Activated CD8-positive, alpha-beta memory T cell treated with anti-CD3 and anti-CD28 coated beads for 4 hours (primary cell): ENCODE data around the gene TMEM214.
"Not testable (repeated sequence)": the region's sequence is repeated elsewhere in the genome, so short reads cannot be mapped to it uniquely, and the experiment has no call there.

Source experiments
- DNase-seq, 2 donors: peaks; one replicate each; pipeline ENCODE4 v3.0.0-alpha.2; 2020; ENCODE audit warnings: low read depth in 2 of 2

Gene TMEM214

DNA sequence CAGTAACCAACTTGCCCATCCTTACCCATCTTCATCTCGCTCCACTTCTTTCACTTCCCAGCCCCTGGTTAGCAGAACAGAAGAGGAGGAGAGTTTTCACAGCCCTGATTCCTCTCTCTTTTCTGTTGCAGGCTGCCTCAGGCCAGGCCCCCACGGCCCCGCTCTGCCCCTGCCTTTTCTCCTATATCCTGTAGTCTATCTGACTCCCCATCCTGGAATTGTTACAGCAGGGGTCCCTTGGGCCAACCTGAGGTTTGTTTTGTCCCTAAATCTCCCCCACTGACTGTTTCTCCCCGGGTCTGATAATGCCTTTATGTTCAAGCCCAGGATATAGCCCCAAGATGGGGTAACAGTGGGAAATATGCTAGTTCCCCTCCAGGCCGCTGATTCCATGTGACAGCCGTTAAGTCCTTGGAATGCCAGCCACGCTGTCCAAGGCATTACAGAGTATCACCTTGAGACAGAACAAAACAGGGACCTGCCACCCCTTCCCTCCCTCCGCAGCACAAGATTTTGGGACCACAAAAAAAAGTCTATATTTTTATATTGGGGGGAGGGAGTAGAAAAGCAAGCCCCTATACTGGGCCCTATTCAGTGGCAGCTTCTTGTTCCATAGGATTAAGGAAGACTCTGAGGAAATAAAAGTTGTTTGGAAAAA, 37.3 kb downstream of the TMEM214 start:
- no peak for DNase-seq

DNA sequence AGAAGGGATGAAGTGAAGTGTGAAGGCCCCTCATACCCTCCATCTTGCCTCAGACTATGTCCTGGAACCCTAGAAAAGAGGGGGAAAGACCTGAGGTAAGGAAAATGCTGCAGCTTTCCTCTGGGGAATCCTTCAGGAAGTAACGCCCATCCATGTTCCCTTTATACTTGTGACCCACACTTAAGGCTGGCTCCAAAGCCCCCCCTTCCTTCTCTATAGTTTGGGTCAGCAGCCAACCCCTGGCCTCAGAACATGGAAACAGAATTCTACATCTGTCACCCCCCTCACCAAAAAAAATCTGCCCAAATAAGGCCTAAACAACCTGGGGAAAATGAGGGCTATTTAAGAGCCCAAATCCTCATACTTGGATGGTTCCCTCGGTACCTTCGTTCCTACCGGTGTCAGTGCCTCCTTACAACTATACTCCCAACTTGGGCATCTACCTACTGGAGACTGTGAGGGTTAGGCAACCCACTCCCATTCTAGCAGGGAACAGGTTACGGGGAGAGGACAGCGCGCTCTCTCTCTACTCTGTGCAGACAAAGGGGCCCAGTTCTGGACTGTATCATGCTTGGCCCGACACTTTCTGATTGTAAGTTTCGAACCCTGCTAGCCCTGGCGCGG, 38.0 kb downstream of the TMEM214 start:
- no peak for DNase-seq

DNA sequence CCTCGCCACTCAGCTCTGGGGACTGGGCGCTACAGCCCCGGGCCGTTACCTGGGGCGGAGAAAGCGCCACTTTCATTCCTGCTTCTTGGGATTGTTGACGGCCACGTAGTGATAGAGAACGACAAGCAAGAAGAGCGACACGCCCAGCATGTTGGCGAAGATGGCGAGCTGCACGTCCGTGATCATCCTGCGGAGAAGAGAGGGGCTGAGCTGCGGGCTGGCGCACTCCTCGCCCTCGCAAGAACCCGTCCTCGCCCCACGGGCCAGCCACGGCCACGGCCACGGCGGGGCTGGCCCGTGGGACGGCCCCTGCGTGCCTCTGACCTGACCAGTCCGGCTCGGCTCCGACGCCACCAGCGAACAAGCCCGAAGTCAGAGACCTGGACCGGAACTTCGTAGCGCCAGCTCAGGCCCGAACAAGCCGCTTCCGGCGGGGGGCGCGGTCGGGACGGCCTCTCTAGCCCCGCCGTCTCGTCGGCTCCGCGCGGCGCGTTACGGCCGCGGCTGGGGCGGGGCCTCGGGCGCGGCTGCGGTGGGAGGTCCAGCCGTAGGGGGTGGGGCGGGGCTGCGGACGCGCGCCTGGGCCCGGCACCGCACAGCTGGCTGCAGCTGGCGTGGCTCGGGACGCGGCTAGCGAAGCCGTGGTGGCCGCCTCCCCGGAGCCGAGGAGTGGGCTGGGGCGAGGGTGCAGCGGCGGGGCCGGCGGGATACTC, 38.7 kb downstream of the TMEM214 start, which contains the start of gene OST4:
TSS of gene OST4 (minus strand) at position 378 of the 713 bp plus-strand sequence.
- peak; percentile 76 to 81 for DNase-seq

DNA sequence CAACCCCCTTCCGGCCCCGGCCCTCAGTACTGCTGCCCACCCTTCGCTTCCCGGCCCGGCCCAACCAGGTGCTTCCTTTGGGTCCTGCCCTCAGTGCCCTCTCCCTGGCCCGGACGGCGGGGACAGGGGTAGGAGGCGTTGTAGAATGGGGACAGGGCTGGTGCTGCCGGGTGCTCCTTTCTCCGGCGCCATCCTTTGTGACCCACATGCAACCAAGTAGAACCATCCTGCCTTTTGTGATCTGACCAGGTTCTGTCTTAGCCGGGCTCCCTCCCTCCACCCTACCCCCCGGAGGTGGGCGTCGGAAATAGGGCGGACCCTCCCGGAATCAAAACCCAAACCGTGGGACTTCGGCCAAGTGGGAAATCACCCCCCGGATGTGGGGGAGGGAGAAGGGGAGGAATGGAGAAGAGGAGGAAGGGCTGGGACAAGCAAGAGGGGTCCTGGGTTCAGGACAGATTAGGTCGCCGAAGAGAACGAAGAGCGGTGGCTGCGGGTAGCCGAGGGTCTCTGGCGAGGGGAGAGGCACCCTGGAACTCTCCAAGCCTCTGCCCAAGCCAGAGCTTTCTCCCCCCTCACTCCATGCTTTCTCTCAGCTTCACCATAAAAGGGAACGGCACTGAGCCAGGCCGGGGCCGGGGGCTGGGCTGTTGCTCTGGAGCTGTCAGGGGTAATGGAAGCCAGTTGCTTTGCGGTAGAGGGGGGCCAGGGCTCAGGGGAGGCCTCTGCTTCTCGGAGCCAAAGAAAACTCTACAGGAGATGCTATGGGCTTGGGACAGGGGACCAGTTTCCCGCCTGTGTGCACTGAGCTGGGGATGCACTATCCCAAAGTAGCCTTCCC, 39.4 kb downstream of the TMEM214 start:
- DNase-seq: no peak

DNA sequence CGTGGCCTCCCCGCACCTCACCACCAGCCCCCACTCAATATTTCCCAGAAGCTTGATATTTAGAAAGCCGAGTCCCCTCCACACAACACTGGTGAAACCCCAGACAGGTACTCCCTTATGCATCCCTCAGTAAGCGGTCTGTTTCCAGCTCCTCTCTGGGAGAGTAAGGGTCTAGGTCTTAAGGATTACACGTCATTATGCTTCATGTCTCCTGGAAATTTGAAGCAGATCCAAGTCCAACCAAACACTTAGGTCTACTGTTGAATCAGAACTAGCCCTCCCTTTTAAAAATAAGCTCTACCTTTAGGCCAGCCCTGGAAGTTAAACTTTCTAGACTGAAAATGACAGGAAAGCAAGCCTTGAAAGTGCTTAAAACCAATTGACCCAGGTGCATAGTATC, 40.2 kb downstream of the TMEM214 start:
- DNase-seq: no peak

DNA sequence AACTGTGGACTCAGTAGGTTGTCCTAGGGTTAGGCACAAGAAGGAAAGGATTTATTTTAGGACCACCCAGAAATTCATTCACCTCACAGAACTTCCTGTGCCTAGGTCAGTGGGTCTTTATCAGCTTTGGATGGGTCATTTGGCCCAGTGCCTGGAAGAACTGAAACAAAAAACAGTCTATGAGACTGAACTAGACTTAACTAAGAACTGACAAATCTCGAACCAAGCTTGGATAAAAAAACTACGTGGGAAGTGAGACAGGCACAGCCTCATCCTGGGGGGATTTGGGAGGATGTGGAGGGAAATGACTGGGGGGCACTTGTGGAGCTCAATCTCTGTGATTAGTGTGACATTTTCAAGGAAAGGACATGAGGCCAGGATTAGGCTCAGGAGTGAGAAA, 41.0 kb downstream of the TMEM214 start:
- no peak for DNase-seq

DNA sequence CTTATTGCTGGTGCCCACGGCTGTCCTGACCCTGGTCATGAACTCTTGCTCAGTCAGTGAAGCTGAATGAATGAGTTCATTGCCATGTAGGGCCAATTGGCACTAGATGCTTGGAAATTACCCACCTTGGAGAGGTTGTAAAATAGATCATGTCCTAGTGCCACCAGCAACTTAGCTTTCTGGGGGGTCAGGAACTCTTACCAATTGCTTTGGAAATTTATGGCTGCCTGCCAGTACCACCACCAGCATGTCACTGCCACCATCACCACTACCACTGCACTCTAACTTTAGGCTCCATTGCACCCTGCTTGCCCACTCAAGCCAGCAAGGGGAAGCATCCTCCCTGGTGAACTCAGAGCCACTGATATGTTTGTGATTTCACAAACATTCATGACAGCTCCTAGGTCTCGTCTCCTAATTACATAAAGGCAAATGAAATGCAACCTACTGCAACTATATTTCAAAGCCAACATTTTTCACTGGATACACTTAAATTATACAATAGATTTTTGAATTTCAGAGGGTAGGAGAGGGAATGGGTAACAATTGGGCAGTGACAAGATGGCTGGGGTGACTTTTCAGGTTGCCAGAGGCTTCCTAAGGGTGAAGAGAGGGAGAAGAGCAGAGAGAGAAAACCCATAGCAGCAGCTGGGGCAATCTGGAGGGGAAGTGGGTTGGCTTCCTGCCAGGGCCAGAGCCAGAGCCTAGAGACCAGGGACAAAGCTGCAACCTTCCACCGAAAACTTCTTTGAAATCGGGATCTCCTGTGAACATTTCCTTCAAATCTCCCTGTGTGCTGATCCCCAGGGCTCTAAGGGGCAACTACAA, 42.2 kb downstream of the TMEM214 start:
- DNase-seq: no peak

DNA sequence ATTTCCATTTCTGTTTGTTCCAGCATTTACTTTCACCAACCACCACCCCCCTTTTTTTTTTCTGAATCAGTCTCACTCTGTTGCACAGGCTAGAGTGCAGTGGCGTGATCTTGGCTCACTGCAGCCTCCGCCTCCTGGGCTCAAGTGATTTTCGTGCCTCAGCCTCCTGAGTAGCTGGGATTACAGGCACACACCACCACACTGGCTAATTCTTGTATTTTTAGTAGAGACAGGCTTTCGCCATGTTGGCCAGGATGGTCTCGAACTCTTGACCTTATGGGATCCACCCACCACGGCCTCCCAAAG, 42.8 kb downstream of the TMEM214 start:
- DNase-seq: not testable (repeated sequence)

DNA sequence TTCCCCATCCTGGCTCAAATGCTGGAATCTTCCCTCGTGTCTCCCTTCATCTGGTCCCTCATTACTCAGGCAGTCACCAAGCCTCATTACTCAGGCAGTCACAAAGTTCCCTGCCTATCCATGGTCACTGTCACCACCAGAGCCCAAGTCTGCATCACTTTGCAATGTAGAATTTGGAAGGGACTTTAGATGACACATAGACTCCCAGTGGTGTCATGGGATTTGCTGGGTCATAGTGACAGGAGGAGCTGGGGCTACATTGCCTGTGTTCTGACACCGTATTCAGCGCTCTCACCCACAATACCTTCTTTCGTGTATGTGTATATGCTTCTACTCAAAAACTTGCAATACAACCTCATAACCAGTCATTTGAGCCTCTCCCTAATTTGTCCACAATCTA, 43.6 kb downstream of the TMEM214 start:
- no peak for DNase-seq

DNA sequence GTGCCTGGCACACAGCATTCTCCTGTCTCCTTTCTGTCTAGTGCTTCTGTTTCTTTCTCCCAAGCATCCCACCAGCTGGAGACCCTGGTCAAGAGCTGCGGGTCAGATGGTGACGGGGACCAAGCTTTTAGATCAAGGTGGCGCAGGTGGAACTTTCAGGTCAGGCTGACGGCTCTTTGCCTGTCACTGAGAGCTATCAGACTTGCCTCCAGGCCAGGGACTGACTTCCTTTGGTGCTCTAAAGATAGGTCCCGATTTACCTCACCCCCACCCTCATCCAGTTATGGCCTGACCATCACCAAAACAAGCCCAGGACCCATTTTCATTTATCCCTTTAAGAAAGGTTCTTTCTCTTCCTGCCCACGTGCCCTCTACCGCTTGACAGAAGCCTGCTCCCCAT, 44.5 kb downstream of the TMEM214 start:
- no peak for DNase-seq

DNA sequence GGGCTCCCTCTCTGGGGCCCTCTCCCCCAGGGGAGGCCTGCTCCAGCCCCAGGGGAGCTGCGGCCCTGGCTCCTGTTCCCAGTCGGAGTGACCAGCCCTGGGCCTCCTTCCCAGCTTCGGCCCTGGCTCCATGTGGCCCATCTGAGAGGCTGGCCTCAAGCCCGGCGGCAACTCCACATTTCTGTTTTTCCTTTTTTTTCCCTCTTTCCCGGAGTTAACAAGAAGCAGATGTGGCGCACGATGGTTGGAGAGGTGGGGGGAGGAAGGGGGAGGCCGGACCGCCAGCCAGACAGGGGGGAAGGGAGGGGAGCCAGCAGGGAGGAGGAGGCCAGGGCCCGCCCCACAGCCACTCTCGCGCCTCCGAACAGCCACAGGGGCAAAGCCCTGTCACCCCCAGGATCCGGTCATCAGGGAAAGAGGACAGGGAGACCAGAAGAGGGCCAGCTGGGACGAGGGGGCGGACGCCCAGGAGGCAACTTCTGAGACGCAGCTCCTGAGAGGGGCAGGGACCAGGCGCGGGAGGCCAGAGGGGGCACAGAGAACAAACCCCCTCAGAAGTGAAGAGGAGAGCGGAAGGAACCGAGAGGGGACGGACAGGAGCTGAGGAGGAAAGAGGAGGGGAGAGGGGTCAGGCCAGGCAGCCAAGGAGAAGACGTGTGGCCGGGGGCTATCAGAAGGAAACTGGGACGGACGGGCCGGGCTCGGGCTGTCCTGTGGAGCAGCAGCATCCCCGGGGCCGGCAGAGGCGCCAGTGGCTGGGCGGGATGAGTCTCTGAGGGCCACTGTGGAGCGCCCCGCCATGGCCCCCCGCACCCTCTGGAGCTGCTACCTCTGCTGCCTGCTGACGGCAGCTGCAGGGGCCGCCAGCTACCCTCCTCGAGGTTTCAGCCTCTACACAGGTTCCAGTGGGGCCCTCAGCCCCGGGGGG, 45.8 kb downstream of the TMEM214 start, which contains the start of gene EMILIN1:
TSS of gene EMILIN1 (plus strand) at position 349 of the 928 bp plus-strand sequence. CDS start at position 800, 451 bp downstream.
- DNase-seq: no peak

DNA sequence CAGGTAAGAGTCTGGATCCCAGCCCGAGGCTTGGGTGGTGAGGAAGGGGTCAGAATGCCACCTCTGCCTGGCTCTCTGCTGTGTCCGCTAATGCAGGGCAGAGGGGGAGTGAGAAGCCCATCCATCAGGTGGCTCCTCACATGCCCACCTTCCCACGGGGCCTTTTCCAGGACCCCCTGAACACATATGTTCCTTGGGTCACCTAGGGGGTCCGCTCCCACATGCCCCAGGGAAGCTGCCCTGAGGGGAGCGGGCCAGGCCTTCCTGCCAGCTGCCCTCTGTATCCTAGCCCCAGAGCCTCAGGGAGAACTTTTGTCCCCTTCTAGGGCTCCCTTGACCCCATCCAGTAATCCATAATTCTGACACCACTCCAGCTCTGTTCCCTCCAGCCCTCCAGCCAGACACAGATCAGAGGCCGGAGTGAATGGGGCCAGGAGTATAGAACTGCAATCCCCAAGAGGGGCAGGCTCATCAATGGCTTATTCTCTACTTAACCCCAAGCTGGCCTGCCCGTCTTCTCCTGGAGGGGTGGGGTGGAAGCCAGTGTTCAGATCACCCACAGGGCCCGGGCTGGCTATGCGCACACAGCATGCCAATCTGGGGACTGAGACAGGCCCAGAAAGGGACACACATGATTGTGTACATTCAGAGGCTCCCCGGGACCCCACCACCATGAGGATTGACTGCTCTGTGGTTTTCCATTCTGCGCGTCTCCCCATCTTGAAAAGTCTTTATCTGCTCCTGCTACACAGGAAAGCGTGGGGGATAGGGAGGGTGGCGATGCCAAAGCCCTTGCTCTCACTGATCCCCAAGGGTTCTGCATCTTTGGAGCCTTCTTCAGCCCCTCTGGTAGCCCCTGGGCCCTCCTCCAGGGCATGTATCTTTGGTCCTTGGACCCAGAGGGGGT, 46.7 kb downstream of the TMEM214 start:
- no peak for DNase-seq

DNA sequence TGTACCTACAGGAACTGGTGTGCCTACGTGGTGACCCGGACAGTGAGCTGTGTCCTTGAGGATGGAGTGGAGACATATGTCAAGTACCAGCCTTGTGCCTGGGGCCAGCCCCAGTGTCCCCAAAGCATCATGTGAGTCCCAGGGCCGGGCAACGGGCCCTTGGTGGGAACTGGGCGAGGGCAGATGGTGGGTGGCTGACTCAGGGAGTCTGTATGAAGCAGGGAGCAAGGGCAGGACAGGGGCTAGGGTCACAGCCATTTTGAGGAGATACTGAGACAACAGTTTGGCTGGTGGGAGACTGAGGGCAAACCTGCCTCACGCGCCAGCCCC, 47.3 kb downstream of the TMEM214 start:
- no peak for DNase-seq

DNA sequence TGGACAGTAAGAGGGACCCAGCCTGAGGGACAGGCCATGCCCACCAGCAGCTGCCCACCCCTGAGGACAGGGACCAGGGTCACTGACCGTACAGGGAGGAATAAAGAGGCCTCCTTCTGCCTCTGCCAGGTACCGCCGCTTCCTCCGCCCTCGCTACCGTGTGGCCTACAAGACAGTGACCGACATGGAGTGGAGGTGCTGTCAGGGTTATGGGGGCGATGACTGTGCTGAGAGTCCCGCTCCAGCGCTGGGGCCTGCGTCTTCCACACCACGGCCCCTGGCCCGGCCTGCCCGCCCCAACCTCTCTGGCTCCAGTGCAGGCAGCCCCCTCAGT, 47.8 kb downstream of the TMEM214 start:
- DNase-seq: no peak

DNA sequence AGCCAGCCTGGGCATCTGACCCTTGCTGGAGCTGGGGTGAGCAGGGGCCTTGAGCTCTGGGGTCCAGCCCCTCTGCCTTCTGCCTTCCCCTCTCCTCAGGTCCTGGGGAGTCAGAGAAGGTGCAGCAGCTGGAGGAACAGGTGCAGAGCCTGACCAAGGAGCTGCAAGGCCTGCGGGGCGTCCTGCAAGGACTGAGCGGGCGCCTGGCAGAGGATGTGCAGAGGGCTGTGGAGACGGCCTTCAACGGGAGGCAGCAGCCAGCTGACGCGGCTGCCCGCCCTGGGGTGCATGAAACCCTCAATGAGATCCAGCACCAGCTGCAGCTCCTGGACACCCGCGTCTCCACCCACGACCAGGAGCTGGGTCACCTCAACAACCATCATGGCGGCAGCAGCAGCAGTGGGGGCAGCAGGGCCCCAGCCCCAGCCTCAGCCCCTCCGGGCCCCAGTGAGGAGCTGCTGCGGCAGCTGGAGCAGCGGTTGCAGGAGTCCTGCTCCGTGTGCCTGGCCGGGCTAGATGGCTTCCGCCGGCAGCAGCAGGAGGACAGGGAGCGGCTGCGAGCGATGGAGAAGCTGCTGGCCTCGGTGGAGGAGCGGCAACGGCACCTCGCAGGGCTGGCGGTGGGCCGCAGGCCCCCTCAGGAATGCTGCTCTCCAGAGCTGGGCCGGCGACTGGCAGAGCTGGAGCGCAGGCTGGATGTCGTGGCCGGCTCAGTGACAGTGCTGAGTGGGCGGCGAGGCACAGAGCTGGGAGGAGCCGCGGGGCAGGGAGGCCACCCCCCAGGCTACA, 49.4 kb downstream of the TMEM214 start:
- DNase-seq: no peak

DNA sequence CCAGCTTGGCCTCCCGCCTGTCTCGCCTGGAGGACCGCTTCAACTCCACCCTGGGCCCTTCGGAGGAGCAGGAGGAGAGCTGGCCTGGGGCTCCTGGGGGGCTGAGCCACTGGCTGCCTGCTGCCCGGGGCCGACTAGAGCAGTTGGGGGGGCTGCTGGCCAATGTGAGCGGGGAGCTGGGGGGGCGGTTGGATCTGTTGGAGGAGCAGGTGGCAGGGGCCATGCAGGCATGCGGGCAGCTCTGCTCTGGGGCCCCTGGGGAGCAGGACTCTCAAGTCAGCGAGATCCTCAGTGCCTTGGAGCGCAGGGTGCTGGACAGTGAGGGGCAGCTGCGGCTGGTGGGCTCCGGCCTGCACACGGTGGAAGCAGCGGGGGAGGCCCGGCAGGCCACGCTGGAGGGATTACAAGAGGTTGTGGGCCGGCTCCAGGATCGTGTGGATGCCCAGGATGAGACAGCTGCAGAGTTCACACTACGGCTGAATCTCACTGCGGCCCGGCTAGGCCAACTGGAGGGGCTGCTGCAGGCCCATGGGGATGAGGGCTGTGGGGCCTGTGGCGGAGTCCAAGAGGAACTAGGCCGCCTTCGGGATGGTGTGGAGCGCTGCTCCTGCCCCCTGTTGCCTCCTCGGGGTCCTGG, 50.1 kb downstream of the TMEM214 start:
- DNase-seq: no peak

DNA sequence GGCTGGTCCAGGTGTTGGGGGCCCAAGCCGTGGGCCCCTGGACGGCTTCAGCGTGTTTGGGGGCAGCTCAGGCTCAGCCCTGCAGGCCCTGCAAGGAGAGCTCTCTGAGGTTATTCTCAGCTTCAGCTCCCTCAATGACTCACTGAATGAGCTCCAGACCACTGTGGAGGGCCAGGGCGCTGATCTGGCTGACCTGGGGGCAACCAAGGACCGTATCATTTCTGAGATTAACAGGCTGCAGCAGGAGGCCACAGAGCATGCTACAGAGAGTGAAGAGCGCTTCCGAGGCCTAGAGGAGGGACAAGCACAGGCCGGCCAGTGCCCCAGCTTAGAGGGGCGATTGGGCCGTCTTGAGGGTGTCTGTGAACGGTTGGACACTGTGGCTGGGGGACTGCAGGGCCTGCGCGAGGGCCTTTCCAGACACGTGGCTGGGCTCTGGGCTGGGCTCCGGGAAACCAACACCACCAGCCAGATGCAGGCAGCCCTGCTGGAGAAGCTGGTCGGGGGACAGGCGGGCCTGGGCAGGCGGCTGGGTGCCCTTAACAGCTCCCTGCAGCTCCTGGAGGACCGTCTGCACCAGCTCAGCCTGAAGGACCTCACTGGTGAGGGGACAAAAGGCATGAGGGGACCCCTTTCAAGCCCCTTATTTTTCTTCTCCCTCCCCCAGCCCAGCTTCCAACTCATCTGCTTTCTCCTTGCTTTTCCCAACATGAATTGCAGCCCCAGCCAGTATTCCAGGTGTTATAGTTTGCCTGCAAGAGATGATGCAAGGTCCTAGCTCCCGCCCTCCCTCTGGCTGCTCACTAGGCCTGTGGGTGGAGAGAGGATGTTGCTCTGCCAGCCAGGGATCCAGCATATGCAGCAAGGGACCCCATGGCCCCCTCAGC, 50.9 kb downstream of the TMEM214 start:
- DNase-seq: no peak
